GM04504 (cell line): ENCODE measurements around the gene ETV6.
"Not testable (repeated sequence)": the region's sequence is repeated elsewhere in the genome, so short reads cannot be mapped to it uniquely, and the experiment has no call there.

Source experiments
- DNase-seq: peaks from one replicate; pipeline ENCODE4 v3.0.0-alpha.2; 2012; ENCODE audit warnings: low read depth

ETV6 gene

GRCh38 chr12:11649413-11650285 lies at the start of gene ETV6:
Gene ETV6, plus strand, starts transcription at chr12:11649674. Its CDS starts 454 bp downstream, at chr12:11650128.
- DNase-seq = peak; percentile 70

- no peak for DNase-seq
Observed at GRCh38 chr12:11600199-11600598, 49.3 kb upstream of the ETV6 start.

- DNase-seq = no peak
Observed at GRCh38 chr12:11601647-11602046, 47.8 kb upstream of the ETV6 start.

GRCh38 chr12:11607313-11608081 lies 42.0 kb upstream of the ETV6 start:
- peak; percentile 60 for DNase-seq

GRCh38 chr12:11609045-11609444 lies 40.4 kb upstream of the ETV6 start:
- no peak for DNase-seq

- DNase-seq = no peak
Observed at GRCh38 chr12:11615481-11615880, 34.0 kb upstream of the ETV6 start.

- DNase-seq = no peak
Observed at GRCh38 chr12:11618046-11618445, 31.4 kb upstream of the ETV6 start.

GRCh38 chr12:11621797-11622423 lies 27.6 kb upstream of the ETV6 start:
- DNase-seq = no peak

- DNase-seq = no peak
Observed at GRCh38 chr12:11622876-11623281, 26.6 kb upstream of the ETV6 start.

- no peak for DNase-seq
Observed at GRCh38 chr12:11623382-11623781, 26.1 kb upstream of the ETV6 start.

- no peak for DNase-seq
Observed at GRCh38 chr12:11624116-11624515, 25.4 kb upstream of the ETV6 start.

GRCh38 chr12:11627709-11628108 lies 21.8 kb upstream of the ETV6 start:
- not testable (repeated sequence) for DNase-seq

- no peak for DNase-seq
Observed at GRCh38 chr12:11628353-11628752, 21.1 kb upstream of the ETV6 start.

- no peak for DNase-seq
Observed at GRCh38 chr12:11630046-11630706, 19.3 kb upstream of the ETV6 start.

- DNase-seq = no peak
Observed at GRCh38 chr12:11631288-11631687, 18.2 kb upstream of the ETV6 start.

- DNase-seq = not testable (repeated sequence)
Observed at GRCh38 chr12:11631881-11632280, 17.6 kb upstream of the ETV6 start.

- DNase-seq = no peak
Observed at GRCh38 chr12:11633968-11634367, 15.5 kb upstream of the ETV6 start.

GRCh38 chr12:11635341-11635740 lies 14.1 kb upstream of the ETV6 start:
- no peak for DNase-seq

GRCh38 chr12:11638315-11638916 lies 11.1 kb upstream of the ETV6 start:
- no peak for DNase-seq

GRCh38 chr12:11639454-11639853 lies 10.0 kb upstream of the ETV6 start:
- no peak for DNase-seq

GRCh38 chr12:11641522-11641921 lies 8.0 kb upstream of the ETV6 start:
- DNase-seq = no peak

GRCh38 chr12:11642785-11643184 lies 6.7 kb upstream of the ETV6 start:
- no peak for DNase-seq
